HepG2 (cell line): ENCODE results near the gene ZNF628. TPM values are rescaled to one million over a fixed set of nuclear protein-coding genes. Genes with fewer than 3 reads are reported as not detected.

Experiments used
- BHLHE40 ChIP-seq: IDR thresholded peaks from 2 replicates; pipeline ENCODE4 v1.6.1; 2011; ENCODE audit warnings: low read length, improper control_type of control experiment
- EEA1 ChIP-seq: sonication (generic); formaldehyde crosslinking; IDR thresholded peaks from 2 replicates; pipeline ENCODE4 v1.5.1; 2020; ENCODE audit warnings: mild to moderate bottlenecking, missing genetic modification reagents, borderline replicate concordance
- GMEB1 ChIP-seq: sonication (generic); formaldehyde crosslinking; IDR thresholded peaks from 2 replicates; pipeline ENCODE4 v1.5.1; 2020; ENCODE audit warnings: missing genetic modification reagents, mild to moderate bottlenecking, borderline replicate concordance
- HNF1A ChIP-seq, 2 experiments: sonication (generic) in 1 of 2; formaldehyde crosslinking in 1 of 2; IDR thresholded peaks; 2 replicates each; pipeline versions ENCODE4 v1.4.0 to v1.6.1; 2016 to 2020; ENCODE audit warnings: borderline replicate concordance in 1 of 2, low read depth in 1 of 2, mild to moderate bottlenecking in 1 of 2, missing genetic modification reagents in 1 of 2
- KDM5A ChIP-seq: fragments of 200-600 bp; sonication (generic); IDR thresholded peaks from 2 replicates; pipeline ENCODE4 v1.7.0; 2018; ENCODE audit warnings: antibody characterized with exemption, mild to moderate bottlenecking, low read length, borderline replicate concordance
- NFRKB ChIP-seq: fragments of 450-650 bp; IDR thresholded peaks from 2 replicates; pipeline ENCODE4 v1.6.1; 2017
- PAF1 ChIP-seq: IDR thresholded peaks from 2 replicates; pipeline ENCODE4 v1.6.1; 2016; ENCODE audit warnings: missing genetic modification reagents, missing compliant biosample characterization
- PRDM10 ChIP-seq: sonication (generic); formaldehyde crosslinking; IDR thresholded peaks from 2 replicates; pipeline ENCODE4 v1.4.0; 2020; ENCODE audit warnings: low read depth, missing genetic modification reagents
- SP1 ChIP-seq, 2 experiments: fragments of 450-650 bp in 1 of 2; sonication (generic) in 1 of 2; formaldehyde crosslinking in 1 of 2; IDR thresholded peaks; 2 replicates each; pipeline versions ENCODE4 v1.4.0 to v1.6.1; 2016 to 2020; ENCODE audit warnings: missing genetic modification reagents in 1 of 2
- THYN1 ChIP-seq: sonication (generic); formaldehyde crosslinking; IDR thresholded peaks from 2 replicates; pipeline ENCODE4 v1.8.1; 2023; ENCODE audit warnings: low read depth, mild to moderate bottlenecking, moderate library complexity, missing genetic modification reagents, borderline replicate concordance
- ZBTB8A ChIP-seq: sonication (generic); formaldehyde crosslinking; IDR thresholded peaks from 2 replicates; pipeline ENCODE4 v1.4.0; 2020; ENCODE audit warnings: mild to moderate bottlenecking, low read depth, missing genetic modification reagents, borderline replicate concordance
- ZMYM2 ChIP-seq: sonication (generic); formaldehyde crosslinking; IDR thresholded peaks from 2 replicates; pipeline ENCODE4 v1.8.0; 2022; ENCODE audit warnings: mild to moderate bottlenecking, missing genetic modification reagents
- ZNF17 ChIP-seq: sonication (generic); formaldehyde crosslinking; IDR thresholded peaks from 2 replicates; pipeline ENCODE4 v1.5.0; 2020; ENCODE audit warnings: mild to moderate bottlenecking, missing genetic modification reagents
- ZNF207 ChIP-seq: fragments of 450-650 bp; IDR thresholded peaks from 2 replicates; pipeline ENCODE4 v1.6.1; 2016; ENCODE audit warnings: antibody characterized with exemption, borderline replicate concordance
- ZNF235 ChIP-seq: sonication (generic); formaldehyde crosslinking; IDR thresholded peaks from 2 replicates; pipeline ENCODE4 v1.8.1; 2023; ENCODE audit warnings: mild to moderate bottlenecking, missing genetic modification reagents, borderline replicate concordance
- ZNF674 ChIP-seq: sonication (generic); formaldehyde crosslinking; IDR thresholded peaks from 2 replicates; pipeline ENCODE4 v1.5.0; 2020; ENCODE audit warnings: low read depth, mild to moderate bottlenecking, missing genetic modification reagents
- ZNF749 ChIP-seq: sonication (generic); formaldehyde crosslinking; IDR thresholded peaks from 2 replicates; pipeline ENCODE4 v1.8.0; 2022; ENCODE audit warnings: mild to moderate bottlenecking, missing genetic modification reagents, moderate library complexity, borderline replicate concordance
- ZNF792 ChIP-seq: IDR thresholded peaks from 2 replicates; pipeline ENCODE4 v1.6.1; 2016
- polyA plus RNA-seq, 8 experiments: library from polyadenylated mRNA; depleted of rRNA in 3 of 8; stranded (reverse) in 7 of 8; unstranded in 1 of 8; fragments of >200 nt; fragmentation: Illumina TruSeq in 4 of 8; extraction: Trizol in 4 of 8; gene quantifications; 2 replicates each; pipeline versions ENCODE4 v1.2.1 to v1.2.3, GENCODE V29; 2011 to 2016; ENCODE audit warnings: low read depth in 4 of 8, missing spikeins in 1 of 8, mixed read lengths in 1 of 8; ENCODE audit not compliant: insufficient read depth in 1 of 8
- total RNA-seq, 5 experiments: library from RNA; depleted of rRNA; stranded (reverse); fragments of >200 nt; fragmentation: Illumina TruSeq; extraction: Trizol; gene quantifications; 2 replicates each; pipeline ENCODE4 v1.2.3, GENCODE V29; 2016; ENCODE audit warnings: low read depth in 1 of 5

ZNF628 gene
- total and polyA plus RNA-seq, 2 of the 13 experiments (the other 11 are each of a cell fraction or from before 2014, with no cell fraction given), result 0.54 to 1.2 TPM

GRCh38 chr19:55452749-55453346, 23.6 kb upstream of the ZNF628 start (continued):
- no peak for TF ChIP-seq ZNF749
- TF ChIP-seq ZNF17, result no peak
- TF ChIP-seq ZBTB8A (CRISPR knock-in tag), result no peak
- no peak for TF ChIP-seq GMEB1 (CRISPR knock-in tag)
- TF ChIP-seq EEA1 (CRISPR knock-in tag), result no peak
- no peak for TF ChIP-seq THYN1 (CRISPR knock-in tag)
- no peak for TF ChIP-seq ZNF792
- TF ChIP-seq HNF1A (IDR thresholded peaks at IDR 0.05; ENCODE audit: low read depth), result no peak
- no peak for TF ChIP-seq HNF1A (CRISPR knock-in tag; IDR thresholded peaks at IDR 0.05; ENCODE audit: borderline replicate concordance)
- TF ChIP-seq ZNF674 (CRISPR knock-in tag), result no peak
- TF ChIP-seq SP1 (IDR thresholded peaks at IDR 0.05), result no peak
- TF ChIP-seq SP1 (CRISPR knock-in tag; IDR thresholded peaks at IDR 0.05), result peak; percentile 14; the same call in 1 of the 2 replicates
- TF ChIP-seq ZMYM2 (CRISPR knock-in tag), result no peak
- TF ChIP-seq ZNF235 (CRISPR knock-in tag), result no peak
- TF ChIP-seq BHLHE40, result peak; percentile 13; the same call in 1 of the 2 replicates
- TF ChIP-seq PRDM10 (CRISPR knock-in tag), result peak; percentile 95
- no peak for TF ChIP-seq ZNF207
- no peak for TF ChIP-seq KDM5A
- no peak for TF ChIP-seq PAF1 (CRISPR knock-in tag)
- TF ChIP-seq NFRKB, result no peak
